Measurements from ENCODE around the gene DIP2C.

Gene DIP2C

GRCh38 chr10:609262-609658 is 80.2 kb downstream of the DIP2C start:
- no peak overlapping the region for H2AFZ ChIP-seq (ENCODE audit: low read length, unreplicated experiment)
- no peak overlapping the region for H3K4me3 ChIP-seq (ENCODE audit: low read depth, low read length)
- no peaks in the 10 kb centered on the region for H3K36me3 ChIP-seq (ENCODE audit: insufficient read depth, low read length)
- peak overlapping the region; percentile 16; the same call in 1 of the 2 replicates for H3K27ac ChIP-seq (ENCODE audit: low read depth, low read length)
- H3K27me3 ChIP-seq (ENCODE audit: insufficient read depth, low read length), result no peaks in the 10 kb centered on the region
- H3K4me1 ChIP-seq (ENCODE audit: control insufficient read depth, insufficient read depth, low read length, unreplicated experiment), result peaks cover 29% of the 10 kb centered on the region
- H3K79me2 ChIP-seq (ENCODE audit: control insufficient read depth, insufficient read depth, low read length, unreplicated experiment), result peaks cover 12% of the 10 kb centered on the region

GRCh38 chr10:608331-609261 is 80.9 kb downstream of the DIP2C start:
- Histone ChIP-seq H3K36me3 (ENCODE audit: insufficient read depth, low read length) (no peaks in the 10 kb centered on the region), H3K27ac (ENCODE audit: low read depth, low read length) (peak overlapping the region; percentile 16), H3K79me2 (ENCODE audit: control insufficient read depth, insufficient read depth, low read length, unreplicated experiment) (peaks cover 10% of the 10 kb centered on the region), H3K4me3 (ENCODE audit: low read depth, low read length) (no peak overlapping the region), H3K4me1 (ENCODE audit: control insufficient read depth, insufficient read depth, low read length, unreplicated experiment) (peaks cover 29% of the 10 kb centered on the region), H2AFZ (ENCODE audit: low read length, unreplicated experiment) (no peak overlapping the region), H3K27me3 (ENCODE audit: insufficient read depth, low read length) (no peaks in the 10 kb centered on the region)

GRCh38 chr10:607545-608185 is 81.8 kb downstream of the DIP2C start:
- H3K36me3 ChIP-seq (ENCODE audit: insufficient read depth, low read length), result no peaks in the 10 kb centered on the region
- H3K4me3 ChIP-seq (ENCODE audit: low read depth, low read length), result no peak overlapping the region
- no peak overlapping the region for H3K27ac ChIP-seq (ENCODE audit: low read depth, low read length)
- H3K79me2 ChIP-seq (ENCODE audit: control insufficient read depth, insufficient read depth, low read length, unreplicated experiment), result peaks cover 10% of the 10 kb centered on the region
- H2AFZ ChIP-seq (ENCODE audit: low read length, unreplicated experiment), result no peak overlapping the region
- peaks cover 29% of the 10 kb centered on the region for H3K4me1 ChIP-seq (ENCODE audit: control insufficient read depth, insufficient read depth, low read length, unreplicated experiment)
- H3K27me3 ChIP-seq (ENCODE audit: insufficient read depth, low read length), result no peaks in the 10 kb centered on the region

GRCh38 chr10:606762-607544 is 82.5 kb downstream of the DIP2C start:
- peaks cover 29% of the 10 kb centered on the region for H3K4me1 ChIP-seq (ENCODE audit: control insufficient read depth, insufficient read depth, low read length, unreplicated experiment)
- H3K27me3 ChIP-seq (ENCODE audit: insufficient read depth, low read length), result no peaks in the 10 kb centered on the region
- no peaks in the 10 kb centered on the region for H3K36me3 ChIP-seq (ENCODE audit: insufficient read depth, low read length)
- H3K4me3 ChIP-seq (ENCODE audit: low read depth, low read length), result no peak overlapping the region
- H2AFZ ChIP-seq (ENCODE audit: low read length, unreplicated experiment), result no peak overlapping the region
- no peak overlapping the region for H3K27ac ChIP-seq (ENCODE audit: low read depth, low read length)
- H3K79me2 ChIP-seq (ENCODE audit: control insufficient read depth, insufficient read depth, low read length, unreplicated experiment), result peaks cover 13% of the 10 kb centered on the region

GRCh38 chr10:605632-606325 is 83.7 kb downstream of the DIP2C start:
- Histone ChIP-seq H3K4me1 (ENCODE audit: control insufficient read depth, insufficient read depth, low read length, unreplicated experiment) (peaks cover 19% of the 10 kb centered on the region), H2AFZ (ENCODE audit: low read length, unreplicated experiment) (no peak overlapping the region), H3K79me2 (ENCODE audit: control insufficient read depth, insufficient read depth, low read length, unreplicated experiment) (peaks cover 14% of the 10 kb centered on the region), H3K4me3 (ENCODE audit: low read depth, low read length) (no peak overlapping the region), H3K36me3 (ENCODE audit: insufficient read depth, low read length) (no peaks in the 10 kb centered on the region), H3K27ac (ENCODE audit: low read depth, low read length) (no peak overlapping the region), H3K27me3 (ENCODE audit: insufficient read depth, low read length) (no peaks in the 10 kb centered on the region)

- Histone ChIP-seq H3K27me3 (ENCODE audit: insufficient read depth, low read length) (no peaks in the 10 kb centered on the region), H3K36me3 (ENCODE audit: insufficient read depth, low read length) (no peaks in the 10 kb centered on the region), H3K4me3 (ENCODE audit: low read depth, low read length) (no peak overlapping the region), H2AFZ (ENCODE audit: low read length, unreplicated experiment) (no peak overlapping the region), H3K27ac (ENCODE audit: low read depth, low read length) (no peak overlapping the region), H3K4me1 (ENCODE audit: control insufficient read depth, insufficient read depth, low read length, unreplicated experiment) (peaks cover 11% of the 10 kb centered on the region), H3K79me2 (ENCODE audit: control insufficient read depth, insufficient read depth, low read length, unreplicated experiment) (peaks cover 14% of the 10 kb centered on the region)
These were observed 84.5 kb downstream of the DIP2C start for GRCh38 chr10:604716-605631.

GRCh38 chr10:603745-604144 is 85.7 kb downstream of the DIP2C start:
- H3K36me3 ChIP-seq (ENCODE audit: insufficient read depth, low read length), result no peaks in the 10 kb centered on the region
- no peak overlapping the region for H3K4me3 ChIP-seq (ENCODE audit: low read depth, low read length)
- H3K27me3 ChIP-seq (ENCODE audit: insufficient read depth, low read length), result no peaks in the 10 kb centered on the region
- no peak overlapping the region for H3K27ac ChIP-seq (ENCODE audit: low read depth, low read length)
- no peak overlapping the region for H2AFZ ChIP-seq (ENCODE audit: low read length, unreplicated experiment)
- peaks cover 14% of the 10 kb centered on the region for H3K79me2 ChIP-seq (ENCODE audit: control insufficient read depth, insufficient read depth, low read length, unreplicated experiment)
- peaks cover 5% of the 10 kb centered on the region for H3K4me1 ChIP-seq (ENCODE audit: control insufficient read depth, insufficient read depth, low read length, unreplicated experiment)

GRCh38 chr10:602391-603005 is 87.0 kb downstream of the DIP2C start:
- Histone ChIP-seq H2AFZ (ENCODE audit: low read length, unreplicated experiment) (no peak overlapping the region), H3K4me3 (ENCODE audit: low read depth, low read length) (no peak overlapping the region), H3K27me3 (ENCODE audit: insufficient read depth, low read length) (no peaks in the 10 kb centered on the region), H3K4me1 (ENCODE audit: control insufficient read depth, insufficient read depth, low read length, unreplicated experiment) (peaks cover 13% of the 10 kb centered on the region), H3K79me2 (ENCODE audit: control insufficient read depth, insufficient read depth, low read length, unreplicated experiment) (peaks cover 13% of the 10 kb centered on the region), H3K36me3 (ENCODE audit: insufficient read depth, low read length) (no peaks in the 10 kb centered on the region), H3K27ac (ENCODE audit: low read depth, low read length) (no peak overlapping the region)

GRCh38 chr10:601660-601963 is 87.9 kb downstream of the DIP2C start:
- Histone ChIP-seq H2AFZ (ENCODE audit: low read length, unreplicated experiment) (no peak overlapping the region), H3K27ac (ENCODE audit: low read depth, low read length) (no peak overlapping the region), H3K27me3 (ENCODE audit: insufficient read depth, low read length) (no peaks in the 10 kb centered on the region), H3K4me3 (ENCODE audit: low read depth, low read length) (no peak overlapping the region), H3K36me3 (ENCODE audit: insufficient read depth, low read length) (no peaks in the 10 kb centered on the region), H3K4me1 (ENCODE audit: control insufficient read depth, insufficient read depth, low read length, unreplicated experiment) (peaks cover 13% of the 10 kb centered on the region), H3K79me2 (ENCODE audit: control insufficient read depth, insufficient read depth, low read length, unreplicated experiment) (peaks cover 11% of the 10 kb centered on the region)

Measured in ACC112 (cell line).